B cell (primary cell): Measurements from ENCODE around the gene DENND4C. TPM values are rescaled to one million over a fixed set of nuclear protein-coding genes. Genes with fewer than 3 reads are reported as not detected.

ENCODE experiments used
- ATAC-seq: fragments of 200-7000 bp; cut with Tn5 transposase; one replicate; pipeline ENCODE4 v1.10.0; 2021; ENCODE audit warnings: low read depth, mild to moderate bottlenecking, moderate number of reproducible peaks, moderate library complexity
- CTCF ChIA-PET: fragments of 350-600 bp; sonication (Branson Sonifier 250); formaldehyde crosslinking; loops from one replicate; lab custom pipeline; 2021; ENCODE audit warnings: antibody characterized with exemption, inconsistent platforms; lab: Charles Lee
- POLR2A ChIA-PET: fragments of 350-600 bp; sonication (Branson Sonifier 250); formaldehyde crosslinking; loops from one replicate; lab custom pipeline; 2021; ENCODE audit warnings: antibody characterized with exemption; lab: Charles Lee
- DNase-seq: peaks from one replicate; pipeline ENCODE4 v3.0.0; 2013
- H2AFZ ChIP-seq: 2 replicates; pipeline ENCODE4 v1.6.1; 2012; ENCODE audit warnings: mild to moderate bottlenecking, low read depth, low read length; ENCODE audit not compliant: insufficient read depth, poor library complexity, severe bottlenecking
- H3K27ac ChIP-seq, 2 donors: 1 replicate in 1 of 2; 2 replicates in 1 of 2; pipeline ENCODE4 v1.5.1; 2012 to 2013; ENCODE audit warnings: low read length in 2 of 2, mild to moderate bottlenecking in 2 of 2, moderate library complexity in 1 of 2
- H3K27me3 ChIP-seq, 4 experiments: fragments of 200-600 bp in 1 of 4; sonication (generic) in 1 of 4; replicated peaks in 1 of 4; 1 replicate in 2 of 4; 2 replicates in 2 of 4; pipeline versions ENCODE4 v1.6.1 to v1.7.0; 2013 to 2016; ENCODE audit warnings: low read length in 3 of 4, mild to moderate bottlenecking in 2 of 4, mixed read lengths in 1 of 4, moderate library complexity in 1 of 4; ENCODE audit not compliant: insufficient read depth in 4 of 4, control insufficient read depth in 3 of 4; ENCODE audit errors: control extremely low read depth in 1 of 4
- H3K36me3 ChIP-seq, 2 experiments: replicated peaks in 1 of 2; 1 replicate in 1 of 2; 2 replicates in 1 of 2; pipeline versions ENCODE4 v1.6.1 to v1.7.1; 2013; ENCODE audit warnings: low read length in 1 of 2; ENCODE audit not compliant: insufficient read depth in 2 of 2, control insufficient read depth in 1 of 2; ENCODE audit errors: control extremely low read depth in 1 of 2, extremely low read depth in 1 of 2
- H3K4me1 ChIP-seq, 2 donors: fragments of 200-600 bp in 1 of 2; sonication (generic) in 1 of 2; 1 replicate in 1 of 2; 2 replicates in 1 of 2; pipeline versions ENCODE4 v1.5.1 to v1.6.1; 2013 to 2017; ENCODE audit warnings: low read length in 2 of 2; ENCODE audit not compliant: control insufficient read depth in 2 of 2, insufficient read depth in 2 of 2
- H3K4me2 ChIP-seq: replicated peaks from 2 replicates; pipeline ENCODE3; 2012; ENCODE audit warnings: mild to moderate bottlenecking, low read depth, low read length; ENCODE audit not compliant: poor library complexity, severe bottlenecking
- H3K4me3 ChIP-seq, 5 experiments: fragments of 200-600 bp in 1 of 5; sonication (generic) in 1 of 5; 1 replicate in 3 of 5; 2 replicates in 2 of 5; pipeline versions ENCODE4 v1.5.1 to v1.7.0; 2011 to 2016; ENCODE audit warnings: low read length in 4 of 5, mild to moderate bottlenecking in 4 of 5, low read depth in 2 of 5, control low read depth in 1 of 5, moderate library complexity in 1 of 5; ENCODE audit not compliant: insufficient read depth in 1 of 5; ENCODE audit errors: control extremely low read depth in 1 of 5, extremely low read depth in 1 of 5
- H3K79me2 ChIP-seq: fragments of 200-600 bp; sonication (generic); one replicate; pipeline ENCODE4 v1.6.0; 2016; ENCODE audit warnings: low read length; ENCODE audit not compliant: control insufficient read depth, insufficient read depth
- H3K9ac ChIP-seq: fragments of 200-600 bp; sonication (generic); 2 replicates; pipeline ENCODE4 v1.6.1; 2017; ENCODE audit warnings: mild to moderate bottlenecking, low read length, moderate library complexity
- H3K9me3 ChIP-seq, 3 donors: one replicate each; pipeline versions ENCODE4 v1.6.1 to v1.7.1; 2013; ENCODE audit warnings: low read length in 2 of 3; ENCODE audit not compliant: control insufficient read depth in 2 of 3, insufficient read depth in 1 of 3; ENCODE audit errors: control extremely low read depth in 1 of 3
- H4K20me1 ChIP-seq: 2 replicates; pipeline ENCODE4 v1.6.0; 2012; ENCODE audit warnings: mild to moderate bottlenecking, low read length; ENCODE audit not compliant: insufficient read depth, control insufficient read depth, poor library complexity, severe bottlenecking
- H3K27ac Mint-ChIP-seq: one replicate; pipeline ENCODE4 v1.8.0; 2021; ENCODE audit warnings: mixed read lengths
- H3K27me3 Mint-ChIP-seq: one replicate; pipeline ENCODE4 v1.8.0; 2021; ENCODE audit warnings: mixed read lengths
- H3K4me1 Mint-ChIP-seq: one replicate; pipeline ENCODE4 v1.8.0; 2021; ENCODE audit warnings: mixed read lengths
- H3K4me3 Mint-ChIP-seq: one replicate; pipeline ENCODE4 v1.8.0; 2021; ENCODE audit warnings: mixed read lengths
- H3K9me3 Mint-ChIP-seq: one replicate; pipeline ENCODE4 v1.8.0; 2022; ENCODE audit warnings: mixed read lengths; ENCODE audit not compliant: insufficient read depth
- CTCF ChIP-seq: fragments of 200-600 bp; IDR thresholded peaks from one replicate; pipeline ENCODE4 v1.8.0; 2022; ENCODE audit warnings: antibody characterized with exemption, mild to moderate bottlenecking
- EZH2 ChIP-seq: IDR thresholded peaks from 2 replicates; pipeline ENCODE4 v1.6.1; 2012; ENCODE audit warnings: borderline replicate concordance, low read depth, mild to moderate bottlenecking, moderate library complexity, low read length; ENCODE audit not compliant: insufficient read depth, poor library complexity, severe bottlenecking
- WGBS: methylation state at CpG from one replicate; pipeline ENCODE4 v1.1.5; 2013; ENCODE audit warnings: missing lambda C conversion rate; ENCODE audit not compliant: insufficient coverage; 5-methylcytosine and 5-hydroxymethylcytosine counted together
- intact Hi-C: fragments of 100-400 bp; cut with micrococcal nuclease; formaldehyde crosslinking; loops from one replicate; pipeline ENCODE4 v1.10.0; 2022
- polyA plus RNA-seq: library from polyadenylated mRNA; depleted of rRNA; stranded (reverse); fragments of >200 nt; gene quantifications from 2 replicates; pipeline ENCODE4 v1.2.3, GENCODE V29; 2012
- total RNA-seq, 2 donors: library from RNA; stranded (reverse); fragments of 120-200 nt in 1 of 2; gene quantifications; 1 replicate in 1 of 2; 2 replicates in 1 of 2; pipeline versions ENCODE4 v1.2.3 to v1.2.4, GENCODE V29; 2013 to 2022

The DENND4C gene
- total and polyA plus RNA-seq, 2 donors (not counting 1 experiment from before 2014, with no cell fraction given), result 9.9 to 52.4 TPM

- ChIA-PET POLR2A (no interaction called here), CTCF (interaction anchor here (1.1 kb wide), 1 partner anchor 61 kb away, joined by 6 read pairs; no protein-coding TSS in a partner anchor)
- no peak for DNase-seq
- peaks cover 5% of the 10 kb centered on the region for H3K4me1 Mint-ChIP-seq
- Histone ChIP-seq H3K9me3 (peaks cover 0 to 5% (median 0%) of the 10 kb centered on the region in 3 donors), H3K4me2 (no peak overlapping the region), H2AFZ (no peak overlapping the region), H4K20me1 (no peaks in the 10 kb centered on the region), H3K79me2 (no peaks in the 10 kb centered on the region), H3K27me3 (no peaks in the 10 kb centered on the region), H3K4me1 (peaks cover 6 to 10% of the 10 kb centered on the region in 2 donors), H3K4me3 (no peak overlapping the region), H3K36me3 (no peaks in the 10 kb centered on the region), H3K27ac (no peak overlapping the region), H3K9ac (no peak overlapping the region)
- no peak for ATAC-seq
- no peaks in the 10 kb centered on the region for H3K27me3 Mint-ChIP-seq
- no peaks in the 10 kb centered on the region for H3K9me3 Mint-ChIP-seq
- intact Hi-C loops, result loop anchor here (5.0 kb wide), 1 partner anchor 1278 kb away; the partner anchor contains the start of gene FOCAD
- H3K4me3 Mint-ChIP-seq, result no peak overlapping the region
- H3K27ac Mint-ChIP-seq, result no peak overlapping the region
- 96% methylated on average over 3 of the region's 4 CpGs for WGBS
- TF ChIP-seq CTCF (no peak), EZH2 (no peak)
Measured at GRCh38 chr9:19404283-19405075, 174.0 kb downstream of the DENND4C start.

- H3K9ac ChIP-seq, result no peak overlapping the region
- DNase-seq, result no peak
- H3K4me3 ChIP-seq, result no peak overlapping the region
- no peak for TF ChIP-seq CTCF
- no peak for TF ChIP-seq EZH2
- H3K9me3 Mint-ChIP-seq, result no peaks in the 10 kb centered on the region
- H3K27me3 Mint-ChIP-seq, result no peaks in the 10 kb centered on the region
- no peaks in the 10 kb centered on the region for H3K27me3 ChIP-seq
- no peak overlapping the region for H3K27ac ChIP-seq
- CTCF ChIA-PET, result interaction anchor here (1.1 kb wide), 1 partner anchor 60 kb away, joined by 6 read pairs; no protein-coding TSS in a partner anchor
- H3K9me3 ChIP-seq, result peaks cover 0 to 5% (median 0%) of the 10 kb centered on the region in 3 donors
- no peaks in the 10 kb centered on the region for H3K36me3 ChIP-seq
- no peak for ATAC-seq
- H3K79me2 ChIP-seq, result no peaks in the 10 kb centered on the region
- H2AFZ ChIP-seq, result no peak overlapping the region
- POLR2A ChIA-PET, result no interaction called here
- no peaks in the 10 kb centered on the region for H4K20me1 ChIP-seq
- H3K27ac Mint-ChIP-seq, result peak overlapping the region; percentile 8
- H3K4me1 ChIP-seq, result peaks cover 12 to 15% of the 10 kb centered on the region in 2 donors
- no CpG with 5 or more reads among the region's 1 CpG for WGBS
- no peak overlapping the region for H3K4me3 Mint-ChIP-seq
- no peak overlapping the region for H3K4me2 ChIP-seq
- intact Hi-C loops, result loop anchor here (5.0 kb wide), 1 partner anchor 1277 kb away; the partner anchor contains the start of gene FOCAD
- H3K4me1 Mint-ChIP-seq, result peaks cover 12% of the 10 kb centered on the region
Measured at GRCh38 chr9:19405771-19406170, 175.3 kb downstream of the DENND4C start.
